Measurements from ENCODE around the gene CHST6.

GRCh38 chr16:75458029-75458428, 37.2 kb downstream of the CHST6 start:
- TF ChIP-seq POLR2A (IDR thresholded peaks at IDR 0.05) (no peak), CTCF (IDR thresholded peaks at IDR 0.05) (no peak), POLR2AphosphoS5 (IDR thresholded peaks at IDR 0.05) (no peak)

All from gastroesophageal sphincter (tissue), 3 donors.